Limb (tissue), 2 donors: ENCODE results near the gene DHX30.

Experiments used
- DNase-seq, 2 donors: peaks; one replicate each; pipeline ENCODE4 v3.0.0-alpha.2; 2016; ENCODE audit errors: extremely low spot score in 2 of 2

DHX30 gene

DNA sequence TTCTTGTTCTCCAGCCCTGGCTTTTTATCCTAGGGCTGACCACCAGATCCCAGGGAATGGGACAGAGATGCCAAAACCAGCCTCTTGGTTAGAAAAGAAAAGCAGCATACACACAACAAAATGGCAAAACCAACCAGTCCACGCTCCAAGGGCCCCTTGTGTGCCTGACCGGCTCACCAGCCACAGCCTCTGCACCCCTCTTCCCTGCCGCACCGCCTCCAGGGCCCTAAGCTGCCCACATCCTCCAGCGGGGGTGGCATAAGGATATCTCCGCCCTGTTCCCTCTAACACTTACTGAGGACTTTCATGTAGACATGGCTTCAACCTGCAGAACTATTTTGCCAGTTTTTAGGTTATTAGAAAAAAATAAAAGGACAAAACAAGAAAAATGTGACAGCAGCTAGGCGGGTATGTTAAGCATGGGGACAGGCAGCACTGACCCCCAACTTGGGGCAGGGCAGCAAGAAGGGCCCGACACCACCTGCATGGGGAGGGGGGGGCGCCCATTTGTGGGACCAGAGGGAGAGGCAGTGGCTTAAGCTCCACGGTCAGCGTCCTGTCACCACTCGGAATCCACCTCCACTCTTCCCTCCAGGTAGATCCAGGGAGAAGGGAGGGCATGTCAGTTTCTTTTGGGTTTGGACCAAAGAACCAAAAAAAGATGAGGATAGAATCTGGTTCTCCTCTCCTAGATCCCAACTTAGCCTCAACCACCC is 49.1 kb downstream of the DHX30 start:
- no peak for DNase-seq

- no peak for DNase-seq
Observed at GRCh38 chr3:47852604-47853602, 50.0 kb downstream of the DHX30 start.

- DNase-seq = no peak
Observed at GRCh38 chr3:47854267-47854666, 51.3 kb downstream of the DHX30 start.

- no peak for DNase-seq
Observed at GRCh38 chr3:47854720-47855455, 52.0 kb downstream of the DHX30 start.

- DNase-seq = no peak
Observed at GRCh38 chr3:47855461-47856383, 52.8 kb downstream of the DHX30 start.

DNA sequence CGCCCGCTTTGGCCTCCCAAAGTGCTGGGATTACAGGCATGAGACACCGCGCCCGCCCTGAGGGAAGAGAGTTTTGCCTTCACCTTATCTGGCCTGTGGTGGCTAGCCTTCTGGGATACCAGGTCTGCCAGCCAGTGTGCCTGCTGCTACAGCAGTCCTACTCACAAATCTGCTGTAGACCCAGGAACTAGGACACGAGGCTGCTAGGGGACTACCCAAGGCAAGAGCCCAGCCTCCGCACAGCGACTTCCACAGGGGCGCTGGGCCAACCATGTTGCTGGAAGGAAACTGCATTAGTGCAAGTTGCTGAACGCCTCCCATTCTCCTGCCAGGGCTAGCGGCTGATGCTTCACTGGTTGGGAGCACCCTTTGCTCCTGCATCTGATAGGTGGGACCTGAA is 53.7 kb downstream of the DHX30 start:
- no peak for DNase-seq

DNA sequence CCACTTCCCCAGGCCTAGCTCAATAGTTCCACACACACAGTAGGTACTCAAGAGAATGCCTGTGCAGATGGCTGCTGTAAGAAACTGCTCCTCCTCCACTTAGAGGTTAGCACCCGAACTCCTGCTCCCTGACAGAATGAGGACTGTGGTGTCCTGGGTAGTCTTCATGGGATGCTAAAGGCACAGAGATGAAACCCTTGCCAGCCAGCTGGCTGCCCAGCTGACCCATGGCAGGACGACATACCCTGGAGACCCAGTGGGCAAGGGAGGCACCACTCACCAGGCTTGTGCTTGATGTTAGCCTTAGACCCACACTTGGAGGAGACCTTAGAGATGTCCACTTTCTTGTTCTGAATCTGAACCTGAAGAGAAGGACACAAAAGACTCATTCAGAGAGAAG is 54.2 kb downstream of the DHX30 start:
- DNase-seq = no peak

DNA sequence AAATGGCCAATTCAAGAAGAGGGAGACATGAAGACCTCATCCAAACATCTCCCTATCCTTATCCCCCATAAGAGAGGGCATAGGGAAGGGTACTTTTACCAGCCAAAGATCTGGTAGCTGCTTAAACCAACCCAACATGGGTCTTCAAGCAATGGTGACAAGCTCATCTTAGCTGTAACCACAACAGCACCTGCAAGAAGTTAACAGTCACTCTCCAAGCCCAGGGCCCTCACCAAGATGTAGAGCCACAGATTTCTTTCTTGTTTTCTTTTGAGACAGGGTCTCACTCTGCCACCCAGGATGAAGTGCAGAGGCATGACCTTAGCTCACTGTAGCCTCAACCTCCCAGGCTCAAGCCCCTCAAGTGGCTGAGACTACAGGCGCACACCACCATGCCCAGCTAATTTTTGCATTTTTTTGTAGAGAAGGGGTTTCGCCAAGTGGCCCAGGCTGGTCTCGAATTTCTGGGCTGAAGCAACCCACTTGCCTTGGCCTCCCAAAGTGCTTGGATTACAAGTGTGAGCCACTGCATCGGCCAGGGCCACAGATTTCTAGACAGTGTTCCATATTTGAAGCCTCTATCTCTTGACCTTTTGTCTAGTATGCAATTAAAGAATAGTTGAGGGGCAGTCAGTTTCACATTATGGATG is 57.1 kb downstream of the DHX30 start:
- no peak for DNase-seq

GRCh38 chr3:47863391-47864128 is 60.6 kb downstream of the DHX30 start:
- no peak for DNase-seq

DNA sequence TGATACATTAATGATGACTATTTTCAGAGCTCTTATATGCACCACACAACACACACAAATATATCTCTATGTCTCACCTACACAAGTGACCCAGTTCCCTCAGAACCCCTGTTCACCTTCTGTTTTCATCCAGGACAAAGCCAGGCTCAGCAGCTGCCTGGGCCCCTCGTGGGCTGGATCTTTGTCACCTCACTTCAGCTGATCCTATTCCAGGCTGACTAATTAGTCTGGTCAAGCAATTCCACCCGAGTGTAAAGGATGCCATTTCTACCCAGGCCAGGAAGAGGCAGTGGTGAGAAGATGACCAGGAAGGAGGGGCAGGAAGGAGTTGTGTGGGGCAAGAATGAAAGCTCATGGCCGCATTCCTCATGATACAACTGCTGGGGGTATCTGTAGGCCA is 62.3 kb downstream of the DHX30 start:
- no peak for DNase-seq

- no peak for DNase-seq
Observed at GRCh38 chr3:47867451-47868044, 64.6 kb downstream of the DHX30 start.

DNA sequence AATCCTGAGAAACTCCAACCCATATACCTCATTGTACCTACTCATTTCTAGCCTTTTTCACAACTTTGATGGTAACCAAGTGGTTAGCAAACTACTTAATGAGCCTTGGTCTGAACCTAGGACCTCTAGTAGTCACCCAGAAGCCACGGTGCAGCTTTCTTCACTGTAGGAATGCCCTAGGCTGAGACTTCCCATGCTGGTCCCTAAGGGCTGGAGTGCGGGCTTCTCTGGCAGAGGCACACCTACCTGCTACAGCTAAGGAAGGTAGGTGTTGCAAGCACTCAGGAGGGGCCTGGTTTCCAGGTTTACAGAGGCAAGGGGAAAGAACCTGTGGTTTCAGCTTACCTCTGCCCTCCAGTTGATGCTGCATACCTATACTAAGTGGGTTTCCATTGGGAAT is 65.4 kb downstream of the DHX30 start:
- DNase-seq = no peak

GRCh38 chr3:47870156-47870555 is 67.2 kb downstream of the DHX30 start:
- DNase-seq = no peak

- DNase-seq = no peak
Observed at GRCh38 chr3:47870702-47871260, 67.8 kb downstream of the DHX30 start.

DNA sequence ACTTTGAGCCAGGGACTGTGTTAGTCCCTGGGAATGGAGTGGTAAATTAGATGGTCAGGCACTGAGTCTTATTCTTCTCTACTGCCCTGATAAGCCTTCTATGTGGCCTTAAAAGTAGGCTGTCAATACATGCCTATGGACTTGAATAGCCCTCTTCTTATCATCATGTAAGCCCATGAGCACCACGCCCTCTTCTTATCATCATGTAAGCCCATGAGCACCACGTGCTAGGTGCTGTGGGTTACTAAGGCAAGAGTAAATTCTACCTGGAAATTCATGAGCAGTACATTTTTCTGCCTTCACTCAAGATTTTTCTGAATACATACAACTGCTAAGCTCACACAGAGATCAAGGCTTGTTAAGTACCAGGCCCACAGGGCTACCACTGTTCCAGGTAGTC is 68.5 kb downstream of the DHX30 start:
- DNase-seq = no peak

- DNase-seq = no peak
Observed at GRCh38 chr3:47872916-47873315, 70.0 kb downstream of the DHX30 start.

DNA sequence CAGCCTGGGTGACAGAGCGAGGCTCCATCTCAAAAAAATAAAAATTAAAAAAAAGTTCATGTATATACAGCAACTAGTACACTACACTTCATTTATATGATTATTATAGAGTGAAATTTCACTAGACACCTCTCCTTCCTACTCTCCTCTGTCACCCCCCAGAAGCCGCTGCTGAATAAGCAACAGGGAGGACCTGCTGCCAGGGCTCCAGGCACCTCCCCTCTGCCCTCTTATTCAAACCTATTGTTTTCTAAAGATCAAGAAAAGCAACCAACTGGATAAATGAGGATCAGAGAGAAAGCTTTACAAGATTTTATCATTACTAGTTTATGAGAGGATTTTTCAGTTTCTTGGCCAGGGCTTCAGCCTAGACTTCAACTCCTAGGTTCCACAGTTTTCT is 71.5 kb downstream of the DHX30 start:
- no peak for DNase-seq

GRCh38 chr3:47874913-47875312 is 72.0 kb downstream of the DHX30 start:
- no peak for DNase-seq

DNA sequence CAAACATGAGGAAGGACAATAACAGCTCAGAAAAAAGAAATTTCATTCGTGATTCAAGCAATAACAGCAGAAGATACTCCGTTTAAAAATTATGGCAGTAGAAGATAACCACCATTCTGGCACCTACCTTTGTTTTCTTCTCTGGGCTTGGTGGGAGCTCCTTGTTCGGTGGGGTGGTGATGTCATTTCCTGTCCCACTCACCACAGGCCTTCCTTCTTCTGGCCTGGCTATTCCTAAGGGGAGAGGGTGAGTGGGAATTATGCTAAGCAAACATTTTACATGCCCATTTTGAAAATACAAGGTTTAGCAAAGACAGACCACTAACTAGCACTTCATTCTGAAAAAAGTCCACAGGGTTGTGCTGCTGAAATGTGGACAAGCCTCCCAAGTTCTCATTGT is 74.4 kb downstream of the DHX30 start:
- no peak for DNase-seq
